Thoracic aorta (tissue), 2 donors: ENCODE data around the gene TBXT. TPM values are rescaled to one million over a fixed set of nuclear protein-coding genes. Genes with fewer than 3 reads are reported as not detected.
"Not testable (repeated sequence)": the region's sequence is repeated elsewhere in the genome, so short reads cannot be mapped to it uniquely, and the experiment has no call there.

Experiments
- ATAC-seq: fragments of 150-250 bp; one replicate; pipeline ENCODE4 v1.8.0; 2017; ENCODE audit warnings: low read depth; ENCODE audit not compliant: insufficient number of reproducible peaks, low FRiP score
- DNase-seq: peaks from one replicate; pipeline ENCODE4 v3.0.0-alpha.2; 2020; ENCODE audit warnings: low spot score
- H3K27ac ChIP-seq, 2 donors: fragments of 200-600 bp; sonication (generic); 1 replicate in 1 of 2; 2 replicates in 1 of 2; pipeline ENCODE4 v1.5.1; 2016; ENCODE audit warnings: mild to moderate bottlenecking in 2 of 2, moderate library complexity in 2 of 2
- H3K27me3 ChIP-seq: fragments of 200-600 bp; sonication (generic); replicated peaks from 2 replicates; pipeline ENCODE4 v1.6.0; 2016; ENCODE audit warnings: mild to moderate bottlenecking; ENCODE audit not compliant: insufficient read depth
- H3K36me3 ChIP-seq: fragments of 200-600 bp; sonication (generic); one replicate; pipeline ENCODE4 v1.5.1; 2016
- H3K4me1 ChIP-seq, 2 donors: fragments of 200-600 bp; sonication (generic); 1 replicate in 1 of 2; 2 replicates in 1 of 2; pipeline versions ENCODE4 v1.5.1 to v1.6.0; 2016; ENCODE audit warnings: low read depth in 2 of 2, mild to moderate bottlenecking in 1 of 2; ENCODE audit not compliant: control insufficient read depth in 1 of 2
- H3K4me3 ChIP-seq: fragments of 200-600 bp; sonication (generic); 2 replicates; pipeline ENCODE4 v1.5.1; 2016; ENCODE audit warnings: mild to moderate bottlenecking
- H3K9me3 ChIP-seq: fragments of 200-600 bp; sonication (generic); 2 replicates; pipeline ENCODE4 v1.5.1; 2016
- CTCF ChIP-seq: fragments of 200-600 bp; sonication (generic); IDR thresholded peaks from one replicate; pipeline ENCODE4 v1.5.1; 2019; ENCODE audit warnings: antibody characterized with exemption
- total RNA-seq, 2 donors: library from RNA; depleted of rRNA; stranded (reverse); fragments of >200 nt; gene quantifications; one replicate each; pipeline versions ENCODE4 v1.1.0 to v1.2.3, GENCODE V29; 2016

TBXT gene
- total RNA-seq, 2 donors from 2014 or later, result not detected

DNA sequence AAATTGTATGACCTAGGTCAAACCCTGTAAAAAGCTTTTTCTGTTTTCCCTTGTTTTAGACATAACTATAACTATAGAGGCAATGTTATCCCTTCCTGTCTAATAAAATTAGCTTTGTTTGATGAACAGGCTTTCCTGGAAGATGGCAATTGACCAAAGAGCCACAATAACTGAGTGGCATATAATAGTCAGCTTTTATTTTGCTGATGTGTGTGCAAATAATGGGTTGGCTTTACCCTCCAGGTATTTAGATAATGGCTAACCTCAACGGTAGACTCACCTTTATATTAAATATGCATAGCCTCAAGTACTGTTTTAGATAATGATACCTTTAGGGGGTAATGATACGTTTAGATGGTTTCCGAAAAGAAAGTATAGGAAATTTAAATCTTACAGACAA lies 15.0 kb downstream of the TBXT start:
- DNase-seq, result no peak
- no peak for ATAC-seq
- no peak for TF ChIP-seq CTCF

GRCh38 chr6:166151798-166152197 lies 15.9 kb downstream of the TBXT start:
- H3K27me3 ChIP-seq, result no peaks in the 10 kb centered on the region
- no peaks in the 10 kb centered on the region for H3K36me3 ChIP-seq
- no peaks in the 10 kb centered on the region for H3K4me1 ChIP-seq
- H3K27ac ChIP-seq, result no peak overlapping the region
- TF ChIP-seq CTCF, result no peak
- no peak for ATAC-seq
- no peak for DNase-seq
- H3K4me3 ChIP-seq, result no peak overlapping the region
- peaks cover 12% of the 10 kb centered on the region for H3K9me3 ChIP-seq

More for the DNA sequence above, 15.0 kb downstream of the TBXT start:
- H3K9me3 ChIP-seq, result peaks cover 12% of the 10 kb centered on the region
- H3K4me3 ChIP-seq, result no peak overlapping the region
- no peaks in the 10 kb centered on the region for H3K4me1 ChIP-seq
- H3K27me3 ChIP-seq, result no peaks in the 10 kb centered on the region
- H3K36me3 ChIP-seq, result no peaks in the 10 kb centered on the region
- no peak overlapping the region for H3K27ac ChIP-seq

DNA sequence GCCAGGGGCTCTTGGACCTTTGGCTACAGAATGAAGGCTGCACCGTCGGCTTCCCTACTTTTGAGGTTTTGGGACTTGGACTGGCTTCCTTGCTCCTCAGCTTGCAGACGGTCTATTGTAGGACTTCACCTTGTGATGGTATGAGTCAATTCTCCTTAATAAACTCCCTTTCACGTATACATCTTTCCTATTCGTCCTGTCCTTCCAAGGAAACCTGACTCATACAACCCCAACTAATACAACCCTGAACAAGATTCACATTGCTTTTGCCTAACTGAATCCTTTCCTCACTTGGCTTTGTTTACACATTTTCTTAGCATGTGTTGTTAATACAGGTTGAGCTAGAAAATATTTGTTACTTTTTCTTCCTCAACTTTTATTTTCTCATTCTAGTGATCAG lies 21.9 kb downstream of the TBXT start:
- no peak for TF ChIP-seq CTCF

DNA sequence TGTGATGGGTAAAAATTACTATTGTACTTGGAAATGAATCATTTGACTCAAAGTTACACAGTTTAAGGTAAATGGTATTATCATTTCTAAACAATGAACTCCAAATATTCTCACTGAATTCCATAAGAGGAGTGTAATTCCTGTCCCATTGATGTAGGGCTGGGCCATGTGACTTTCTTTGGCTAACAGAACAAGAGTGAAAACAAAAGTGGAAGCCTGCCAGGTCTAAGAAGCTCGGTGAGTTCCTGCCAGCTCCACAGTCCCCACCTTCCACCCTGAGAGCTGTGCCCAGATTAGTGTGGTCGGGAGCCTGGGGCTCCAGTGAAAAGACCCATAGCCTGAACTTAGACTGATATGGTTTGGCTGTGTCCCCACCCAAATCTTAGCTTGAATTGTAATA lies 24.6 kb downstream of the TBXT start:
- no peak overlapping the region for H3K27ac ChIP-seq
- no peaks in the 10 kb centered on the region for H3K36me3 ChIP-seq
- DNase-seq, result no peak
- H3K27me3 ChIP-seq, result no peaks in the 10 kb centered on the region
- H3K4me1 ChIP-seq, result no peaks in the 10 kb centered on the region
- no peak for TF ChIP-seq CTCF
- no peak overlapping the region for H3K4me3 ChIP-seq
- H3K9me3 ChIP-seq, result no peaks in the 10 kb centered on the region
- no peak for ATAC-seq

More for the DNA sequence above, 21.9 kb downstream of the TBXT start:
- H3K27ac ChIP-seq, result no peak overlapping the region
- no peak overlapping the region for H3K4me3 ChIP-seq
- ATAC-seq, result no peak
- DNase-seq, result no peak
- H3K9me3 ChIP-seq, result peaks cover 7% of the 10 kb centered on the region
- H3K36me3 ChIP-seq, result no peaks in the 10 kb centered on the region
- H3K4me1 ChIP-seq, result no peaks in the 10 kb centered on the region
- no peaks in the 10 kb centered on the region for H3K27me3 ChIP-seq

DNA sequence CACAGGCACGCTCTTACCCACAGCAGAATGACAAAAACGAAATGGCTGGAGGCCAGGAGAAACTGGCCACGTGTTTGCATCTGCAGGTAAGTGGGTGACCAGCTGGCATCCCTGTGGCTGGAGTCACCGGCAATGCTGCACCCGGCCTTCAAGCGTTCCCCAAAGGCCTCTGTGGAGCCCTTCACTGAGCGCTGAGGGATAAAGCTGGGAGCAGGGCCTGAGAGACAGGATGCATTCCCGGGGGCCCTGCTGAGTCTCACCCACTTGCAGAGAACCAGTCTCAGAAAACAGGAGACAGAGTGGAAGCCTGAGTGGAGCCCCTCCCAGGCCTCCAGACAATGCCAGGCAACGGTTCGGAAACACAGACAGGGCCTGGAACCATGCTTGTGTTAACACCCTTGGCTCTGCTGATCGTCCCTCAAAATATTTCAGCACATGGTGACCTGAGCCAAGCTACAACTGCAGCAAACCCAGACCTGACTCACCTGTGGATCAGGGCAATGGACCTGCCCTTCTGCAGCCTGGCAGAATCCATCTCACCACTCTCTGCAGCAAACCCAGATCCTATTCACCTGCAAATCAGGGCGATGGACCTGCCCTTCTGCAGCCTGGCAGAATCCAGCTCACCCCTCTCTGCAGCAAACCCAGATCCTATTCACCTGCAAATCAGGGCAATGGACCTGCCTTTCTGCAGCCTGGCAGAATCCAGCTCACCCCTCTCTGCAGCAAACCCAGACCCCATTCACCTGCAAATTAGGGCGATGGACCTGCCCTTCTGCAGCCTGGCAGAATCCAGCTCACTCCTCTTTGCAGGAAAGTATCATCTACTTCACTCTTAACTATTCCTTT lies 39.8 kb downstream of the TBXT start:
- no peak for TF ChIP-seq CTCF
- DNase-seq, result no peak
- no peak for ATAC-seq

DNA sequence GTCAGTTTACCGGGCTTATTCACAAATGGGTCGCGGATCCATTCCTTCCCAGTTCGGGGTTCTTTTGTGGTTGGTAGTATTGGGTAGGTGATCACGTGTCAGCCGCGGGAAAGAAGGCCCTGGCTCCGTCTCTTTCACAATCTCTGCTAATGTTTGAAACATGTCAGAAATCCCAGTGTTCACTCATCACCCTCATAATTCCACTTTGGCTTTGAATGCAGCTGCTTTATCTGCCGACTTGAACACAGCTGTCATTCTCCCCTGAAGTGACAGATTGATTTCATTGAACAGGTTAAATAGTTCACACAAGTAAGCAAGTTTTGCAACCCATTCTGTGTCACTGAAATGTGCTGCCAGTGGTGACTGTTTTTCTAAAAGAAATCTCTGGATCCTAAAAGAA lies 44.5 kb downstream of the TBXT start:
- H3K27ac ChIP-seq, H3K4me1 ChIP-seq, DNase-seq, H3K27me3 ChIP-seq, H3K9me3 ChIP-seq, H3K4me3 ChIP-seq, H3K36me3 ChIP-seq, ATAC-seq: not testable (repeated sequence)

More for the DNA sequence above, 39.8 kb downstream of the TBXT start:
- Histone ChIP-seq H3K9me3 (no peaks in the 10 kb centered on the region), H3K36me3 (no peaks in the 10 kb centered on the region), H3K27me3 (no peaks in the 10 kb centered on the region), H3K4me1 (no peaks in the 10 kb centered on the region), H3K4me3 (no peak overlapping the region), H3K27ac (no peak overlapping the region)
